ENCODE results near the gene MBNL1. TPM values are rescaled to one million over a fixed set of nuclear protein-coding genes. Genes with fewer than 3 reads are reported as not detected.

Gene MBNL1
- total and polyA plus RNA-seq, 2 of the 4 experiments (the other 2 are of a cell fraction), result 127 to 664 TPM

DNA sequence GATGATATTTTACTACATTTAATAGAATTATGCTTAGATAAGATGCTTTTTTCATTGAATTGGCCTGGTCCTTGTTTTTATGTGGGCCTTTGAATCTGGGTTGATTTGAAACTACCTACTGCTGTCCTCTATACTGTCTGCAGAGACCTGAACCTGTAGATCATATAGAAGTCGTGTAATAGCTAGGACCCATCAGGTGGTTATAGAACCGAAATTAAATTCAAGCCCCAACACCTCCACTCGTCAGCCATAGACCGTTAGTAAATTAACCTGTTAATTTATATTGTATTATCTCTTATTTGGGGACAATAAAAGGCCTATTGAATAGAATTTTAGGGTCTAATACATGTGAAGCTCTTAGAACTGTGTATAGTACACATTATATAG lies 108.4 kb downstream of the MBNL1 start:
- in situ Hi-C loops (cut with MboI; ENCODE audit: low sequenced_read_pairs) (no loop called here), intact Hi-C loops (cut with micrococcal nuclease) (no loop called here), dilution Hi-C loops (cut with HindIII; ENCODE audit: low sequenced_read_pairs, unreplicated experiment) (no loop called here)
- H3K27me3 ChIP-seq (ENCODE audit: control insufficient read depth, insufficient read depth, low read length), result no peaks in the 10 kb centered on the region
- DNase-seq (no peak), ATAC-seq (ENCODE audit: low read depth) (no peak)
- H3K4me3 ChIP-seq (ENCODE audit: insufficient read depth, low read depth, low read length), result no peak overlapping the region
- 0 out of 2 replicates have a peak overlapping the region, but pooled peaks have one; percentile 45 for H3K14ac ChIP-seq (replicated peaks; ENCODE audit: low read depth, low read length)
- peaks cover 22% of the 10 kb centered on the region for H3K4me1 ChIP-seq (ENCODE audit: control insufficient read depth, insufficient read depth, low read length)
- peaks cover 36% of the 10 kb centered on the region for H4K20me1 ChIP-seq (ENCODE audit: insufficient read depth, low read length)
- no peak overlapping the region for H2AFZ ChIP-seq (replicated peaks; ENCODE audit: low read length, poor library complexity)
- H3K79me1 ChIP-seq (ENCODE audit: low read depth in 1 of 2, low read length in 2 of 2), result peaks cover 10 to 48% of the 10 kb centered on the region in 2 experiments
- no peak overlapping the region for H3K23ac ChIP-seq (ENCODE audit: low read depth, low read length)
- no peak overlapping the region; the same call in 1 of the 2 replicates for H3K18ac ChIP-seq (ENCODE audit: low read depth, low read length)
- H4K8ac ChIP-seq (ENCODE audit: low read depth in 2 of 2, low read length in 2 of 2), result no peak overlapping the region; a peak in 1 of 4 replicates
- BruUV-seq (replicated peaks), result no TSS peak
- peaks cover 2% of the 10 kb centered on the region for H3K36me3 ChIP-seq (ENCODE audit: control insufficient read depth, insufficient read depth, low read length)
- H2BK15ac ChIP-seq (ENCODE audit: low read depth, low read length), result no peak overlapping the region; the same call in 2 of the 3 replicates
- CTCF ChIA-PET, result no interaction called here
- H4K5ac ChIP-seq (ENCODE audit: low read depth, low read length), result no peak overlapping the region
- no peak overlapping the region for H3K9ac ChIP-seq (ENCODE audit: low read depth, low read length)
- peaks cover 11% of the 10 kb centered on the region for H3K9me1 ChIP-seq (ENCODE audit: insufficient read depth, low read length)
- H3K4ac ChIP-seq (ENCODE audit: low read depth, low read length), result 0 out of 2 replicates have a peak overlapping the region, but pooled peaks have one; percentile 33
- no peaks in the 10 kb centered on the region for H3K9me3 ChIP-seq (ENCODE audit: control insufficient read depth, insufficient read depth, low read length)
- peak overlapping the region; percentile 82 for H2BK5ac ChIP-seq (ENCODE audit: low read depth, low read length, poor library complexity, severe bottlenecking)
- WGBS, 2 experiments (ENCODE audit: extremely low coverage in 2 of 2, insufficient read length in 1 of 2), result no CpG with 5 or more reads among the region's 4 CpGs
- no peak overlapping the region for H2BK20ac ChIP-seq (ENCODE audit: low read depth, low read length)
- POLR2A ChIA-PET (ENCODE audit: unreplicated experiment), result interaction anchor here (0.7 kb wide), 1 partner anchor 79 kb away, joined by 3 read pairs; no protein-coding TSS in a partner anchor
- no peak overlapping the region for H2AK9ac ChIP-seq (replicated peaks; ENCODE audit: low read depth, low read length, poor library complexity)
- no peak overlapping the region for H3K27ac ChIP-seq (ENCODE audit: insufficient read depth, low read length)
- no peak overlapping the region for H3K56ac ChIP-seq (ENCODE audit: extremely low read depth, insufficient read depth, low read length)
- H4K91ac ChIP-seq (ENCODE audit: insufficient read depth, low read depth, low read length), result no peak overlapping the region
- H2AK5ac ChIP-seq (ENCODE audit: low read depth, low read length), result no peak overlapping the region
- no peak overlapping the region for H2BK120ac ChIP-seq (ENCODE audit: low read depth, low read length)
- TF ChIP-seq RCOR1 (IDR thresholded peaks at IDR 0.05; ENCODE audit: insufficient replicate concordance, low read length), result no peak
- TF ChIP-seq FOS (IDR thresholded peaks at IDR 0.05; ENCODE audit: low read depth, low read length), result no peak
- TF ChIP-seq SMC3 (IDR thresholded peaks at IDR 0.05; ENCODE audit: low read depth, low read length), result no peak
- no peak for TF ChIP-seq MAFK (IDR thresholded peaks at IDR 0.05; ENCODE audit: low read depth, low read length)
- TF ChIP-seq BHLHE40 (IDR thresholded peaks at IDR 0.05; ENCODE audit: low read depth, low read length), result no peak
- TF ChIP-seq, protein P1, sequence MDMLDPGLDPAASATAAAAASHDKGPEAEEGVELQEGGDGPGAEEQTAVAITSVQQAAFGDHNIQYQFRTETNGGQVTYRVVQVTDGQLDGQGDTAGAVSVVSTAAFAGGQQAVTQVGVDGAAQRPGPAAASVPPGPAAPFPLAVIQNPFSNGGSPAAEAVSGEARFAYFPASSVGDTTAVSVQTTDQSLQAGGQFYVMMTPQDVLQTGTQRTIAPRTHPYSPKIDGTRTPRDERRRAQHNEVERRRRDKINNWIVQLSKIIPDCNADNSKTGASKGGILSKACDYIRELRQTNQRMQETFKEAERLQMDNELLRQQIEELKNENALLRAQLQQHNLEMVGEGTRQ (IDR thresholded peaks at IDR 0.05; ENCODE audit: low read depth, low read length), result no peak
- no peak for TF ChIP-seq RAD21 (IDR thresholded peaks at IDR 0.05; ENCODE audit: low read length)
- TF ChIP-seq, protein P2, sequence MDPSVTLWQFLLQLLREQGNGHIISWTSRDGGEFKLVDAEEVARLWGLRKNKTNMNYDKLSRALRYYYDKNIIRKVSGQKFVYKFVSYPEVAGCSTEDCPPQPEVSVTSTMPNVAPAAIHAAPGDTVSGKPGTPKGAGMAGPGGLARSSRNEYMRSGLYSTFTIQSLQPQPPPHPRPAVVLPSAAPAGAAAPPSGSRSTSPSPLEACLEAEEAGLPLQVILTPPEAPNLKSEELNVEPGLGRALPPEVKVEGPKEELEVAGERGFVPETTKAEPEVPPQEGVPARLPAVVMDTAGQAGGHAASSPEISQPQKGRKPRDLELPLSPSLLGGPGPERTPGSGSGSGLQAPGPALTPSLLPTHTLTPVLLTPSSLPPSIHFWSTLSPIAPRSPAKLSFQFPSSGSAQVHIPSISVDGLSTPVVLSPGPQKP (IDR thresholded peaks at IDR 0.05; ENCODE audit: borderline replicate concordance, low read depth, low read length), result no peak
- TF ChIP-seq RFX5 (IDR thresholded peaks at IDR 0.05; ENCODE audit: low read depth, low read length), result no peak
- no peak for TF ChIP-seq MAZ (IDR thresholded peaks at IDR 0.05; ENCODE audit: borderline replicate concordance, low read depth, low read length)
- no peak for TF ChIP-seq POLR2A (IDR thresholded peaks at IDR 0.05; ENCODE audit: low read depth, low read length)
- TF ChIP-seq MXI1 (IDR thresholded peaks at IDR 0.05; ENCODE audit: borderline replicate concordance, low read depth, low read length), result no peak
- TF ChIP-seq CEBPB (IDR thresholded peaks at IDR 0.05; ENCODE audit: low read depth, low read length), result no peak
- TF ChIP-seq, protein P3, sequence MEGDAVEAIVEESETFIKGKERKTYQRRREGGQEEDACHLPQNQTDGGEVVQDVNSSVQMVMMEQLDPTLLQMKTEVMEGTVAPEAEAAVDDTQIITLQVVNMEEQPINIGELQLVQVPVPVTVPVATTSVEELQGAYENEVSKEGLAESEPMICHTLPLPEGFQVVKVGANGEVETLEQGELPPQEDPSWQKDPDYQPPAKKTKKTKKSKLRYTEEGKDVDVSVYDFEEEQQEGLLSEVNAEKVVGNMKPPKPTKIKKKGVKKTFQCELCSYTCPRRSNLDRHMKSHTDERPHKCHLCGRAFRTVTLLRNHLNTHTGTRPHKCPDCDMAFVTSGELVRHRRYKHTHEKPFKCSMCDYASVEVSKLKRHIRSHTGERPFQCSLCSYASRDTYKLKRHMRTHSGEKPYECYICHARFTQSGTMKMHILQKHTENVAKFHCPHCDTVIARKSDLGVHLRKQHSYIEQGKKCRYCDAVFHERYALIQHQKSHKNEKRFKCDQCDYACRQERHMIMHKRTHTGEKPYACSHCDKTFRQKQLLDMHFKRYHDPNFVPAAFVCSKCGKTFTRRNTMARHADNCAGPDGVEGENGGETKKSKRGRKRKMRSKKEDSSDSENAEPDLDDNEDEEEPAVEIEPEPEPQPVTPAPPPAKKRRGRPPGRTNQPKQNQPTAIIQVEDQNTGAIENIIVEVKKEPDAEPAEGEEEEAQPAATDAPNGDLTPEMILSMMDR (conservative IDR thresholded peaks at IDR 0.05; ENCODE audit: low read depth, low read length), result no peak
- TF ChIP-seq CHD1 (IDR thresholded peaks at IDR 0.05; ENCODE audit: low read depth, low read length), result no peak
- no peak for TF ChIP-seq NFE2L2 (IDR thresholded peaks at IDR 0.05; ENCODE audit: low read depth, low read length)
- H3K4me2 ChIP-seq (ENCODE audit: low read depth, low read length), result no peak overlapping the region
